Kidney epithelial cell (primary cell): Measurements from ENCODE around the gene CEP162. TPM values are rescaled to one million over a fixed set of nuclear protein-coding genes. Genes with fewer than 3 reads are reported as not detected.
"Not testable (repeated sequence)": the region's sequence is repeated elsewhere in the genome, so short reads cannot be mapped to it uniquely, and the experiment has no call there.

Source experiments
- DNase-seq: peaks from one replicate; pipeline ENCODE4 v3.0.0-alpha.2; 2010; ENCODE audit warnings: low read depth
- H3K27me3 ChIP-seq: 2 replicates; pipeline ENCODE4 v1.6.0; 2011; ENCODE audit warnings: low read length; ENCODE audit not compliant: control insufficient read depth, insufficient read depth
- H3K36me3 ChIP-seq: 2 replicates; pipeline ENCODE4 v1.5.1; 2011; ENCODE audit warnings: low read length; ENCODE audit not compliant: control insufficient read depth, insufficient read depth
- H3K4me3 ChIP-seq: 2 replicates; pipeline ENCODE4 v1.5.1; 2011; ENCODE audit warnings: low read depth, mild to moderate bottlenecking, control low read depth, low read length
- total RNA-seq: library from RNA; depleted of rRNA; stranded (reverse); fragments of >200 nt; gene quantifications from 2 replicates; pipeline ENCODE4 v1.2.3, GENCODE V29; 2015
- TF ChIP-seq, protein P1 (sequence below): IDR thresholded peaks from 2 replicates; pipeline ENCODE4 v1.5.1; 2011; ENCODE audit warnings: mild to moderate bottlenecking, moderate library complexity, low read length, control low read depth, inconsistent platforms; ENCODE audit not compliant: insufficient read depth, poor library complexity, severe bottlenecking

Gene CEP162
- total RNA-seq, 1 donor from 2014 or later, result 6.3 TPM

GRCh38 chr6:84258268-84258667, 30.8 kb upstream of the CEP162 start:
- DNase-seq, result no peak
- H3K36me3 ChIP-seq, result no peaks in the 10 kb centered on the region
- TF ChIP-seq, protein P1, sequence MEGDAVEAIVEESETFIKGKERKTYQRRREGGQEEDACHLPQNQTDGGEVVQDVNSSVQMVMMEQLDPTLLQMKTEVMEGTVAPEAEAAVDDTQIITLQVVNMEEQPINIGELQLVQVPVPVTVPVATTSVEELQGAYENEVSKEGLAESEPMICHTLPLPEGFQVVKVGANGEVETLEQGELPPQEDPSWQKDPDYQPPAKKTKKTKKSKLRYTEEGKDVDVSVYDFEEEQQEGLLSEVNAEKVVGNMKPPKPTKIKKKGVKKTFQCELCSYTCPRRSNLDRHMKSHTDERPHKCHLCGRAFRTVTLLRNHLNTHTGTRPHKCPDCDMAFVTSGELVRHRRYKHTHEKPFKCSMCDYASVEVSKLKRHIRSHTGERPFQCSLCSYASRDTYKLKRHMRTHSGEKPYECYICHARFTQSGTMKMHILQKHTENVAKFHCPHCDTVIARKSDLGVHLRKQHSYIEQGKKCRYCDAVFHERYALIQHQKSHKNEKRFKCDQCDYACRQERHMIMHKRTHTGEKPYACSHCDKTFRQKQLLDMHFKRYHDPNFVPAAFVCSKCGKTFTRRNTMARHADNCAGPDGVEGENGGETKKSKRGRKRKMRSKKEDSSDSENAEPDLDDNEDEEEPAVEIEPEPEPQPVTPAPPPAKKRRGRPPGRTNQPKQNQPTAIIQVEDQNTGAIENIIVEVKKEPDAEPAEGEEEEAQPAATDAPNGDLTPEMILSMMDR, result no peak
- H3K4me3 ChIP-seq, result no peak overlapping the region
- H3K27me3 ChIP-seq, result no peaks in the 10 kb centered on the region

- Histone ChIP-seq H3K27me3 (no peaks in the 10 kb centered on the region), H3K36me3 (no peaks in the 10 kb centered on the region), H3K4me3 (no peak overlapping the region)
- TF ChIP-seq, protein P1, result no peak
- DNase-seq, result no peak
Observed at GRCh38 chr6:84255641-84256040, 28.2 kb upstream of the CEP162 start.

DNA sequence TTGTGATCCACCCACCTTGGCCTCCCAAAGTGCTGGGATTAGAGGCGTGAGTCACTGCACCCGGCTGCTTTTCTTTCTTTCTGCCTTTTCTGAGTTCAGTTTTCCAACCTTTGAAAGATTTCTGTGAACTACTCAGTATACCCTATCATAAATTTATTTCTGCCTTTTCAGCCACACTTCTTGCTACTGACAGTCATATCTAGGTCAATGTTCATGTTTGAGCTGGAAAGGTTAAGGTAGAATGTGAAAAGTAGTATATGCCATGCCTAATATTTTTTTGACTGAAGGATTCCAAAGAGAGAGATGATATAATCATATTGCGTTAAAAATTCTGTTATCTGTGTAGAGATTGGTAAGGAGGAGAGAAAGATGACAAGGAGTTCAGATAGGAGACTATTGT, 25.9 kb upstream of the CEP162 start:
- Histone ChIP-seq H3K36me3 (no peaks in the 10 kb centered on the region), H3K27me3 (no peaks in the 10 kb centered on the region), H3K4me3 (no peak overlapping the region)
- TF ChIP-seq, protein P1, result no peak
- no peak for DNase-seq

DNA sequence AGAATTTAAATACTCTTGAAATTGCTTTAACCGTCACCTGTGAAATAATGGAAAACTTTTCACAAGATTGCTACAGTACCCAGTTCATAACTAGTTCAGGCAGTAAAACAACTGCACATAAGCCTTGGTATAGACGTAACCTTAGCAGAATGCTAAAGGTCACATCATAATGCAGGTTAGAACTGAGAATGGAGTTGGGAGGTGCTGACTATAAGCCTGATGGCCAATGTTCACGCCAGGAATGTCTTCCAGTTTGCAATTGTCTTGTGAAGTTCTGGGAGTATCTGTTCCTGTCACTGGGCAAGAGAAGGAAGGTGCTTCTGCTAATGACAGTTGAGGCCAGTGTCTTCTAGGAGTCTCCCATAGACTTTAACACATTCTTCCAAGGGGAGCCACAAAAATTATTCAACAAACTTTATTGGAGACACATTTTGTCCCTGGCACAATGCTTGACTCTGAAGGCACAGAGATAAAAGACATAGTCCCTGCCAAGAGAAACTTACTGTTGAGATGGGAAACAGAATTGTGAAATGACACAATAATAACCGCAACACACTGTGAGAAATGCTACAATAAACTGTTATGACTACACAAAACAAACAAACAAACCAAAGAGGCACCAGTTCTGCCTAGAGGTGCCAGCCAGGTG, 24.6 kb upstream of the CEP162 start:
- H3K27me3 ChIP-seq, result no peaks in the 10 kb centered on the region
- TF ChIP-seq, protein P1, result no peak
- no peaks in the 10 kb centered on the region for H3K36me3 ChIP-seq
- no peak overlapping the region for H3K4me3 ChIP-seq
- DNase-seq, result no peak

DNA sequence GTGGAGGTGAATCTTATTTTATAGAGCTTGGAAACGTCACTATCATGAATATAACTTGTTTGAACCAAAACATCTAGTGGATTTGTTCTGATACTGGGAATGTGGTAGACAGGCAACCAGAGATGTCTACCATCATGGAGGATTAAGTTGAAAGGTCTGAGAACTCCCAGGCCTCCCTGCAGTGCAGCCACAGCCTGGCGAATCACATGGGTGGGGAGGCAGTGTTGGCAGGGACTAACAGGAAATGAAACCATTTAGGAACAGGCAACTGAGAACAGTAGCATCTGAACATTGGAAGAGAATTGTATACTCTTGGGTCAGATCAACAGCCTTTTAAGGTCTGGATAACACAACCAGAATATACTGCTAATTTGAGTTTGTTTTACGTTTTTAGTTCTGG, 22.3 kb upstream of the CEP162 start:
- Histone ChIP-seq H3K36me3 (no peaks in the 10 kb centered on the region), H3K27me3 (no peaks in the 10 kb centered on the region), H3K4me3 (no peak overlapping the region)
- DNase-seq, result no peak
- TF ChIP-seq, protein P1, result no peak

GRCh38 chr6:84244416-84245081, 17.1 kb upstream of the CEP162 start:
- not testable (repeated sequence) for H3K36me3 ChIP-seq, H3K4me3 ChIP-seq, H3K27me3 ChIP-seq, DNase-seq
